H1 (cell line): ENCODE measurements around the gene IFNGR1. TPM values are rescaled to one million over a fixed set of nuclear protein-coding genes. Genes with fewer than 3 reads are reported as not detected.

Source experiments
- CTCF ChIA-PET: fragments of 300-600 bp; sonication (Branson Sonifier 250); formaldehyde crosslinking; loops from one replicate; lab custom pipeline; 2021; ENCODE audit not compliant: partially characterized antibody; lab: Charles Lee
- POLR2A ChIA-PET: fragments of 300-600 bp; sonication (Branson Sonifier 250); formaldehyde crosslinking; loops from one replicate; lab custom pipeline; 2021; ENCODE audit warnings: inconsistent platforms; ENCODE audit not compliant: partially characterized antibody; lab: Charles Lee
- DNase-seq, 2 experiments: peaks; one replicate each; pipeline versions ENCODE4 v3.0.0 to v3.0.0-alpha.2; 2010 to 2022; ENCODE audit warnings: low spot score in 2 of 2, low read depth in 1 of 2, mixed read lengths in 1 of 2
- FAIRE-seq: peaks from 2 replicates; lab custom pipeline; 2011; peaks lifted over from hg19 to GRCh38; lab: Jason Lieb, UNC
- H2AFZ ChIP-seq: 2 replicates; pipeline ENCODE4 v1.8.1; 2012; ENCODE audit warnings: low read length, inconsistent platforms
- H2AK5ac ChIP-seq: 2 replicates; pipeline ENCODE4 v1.6.1; 2013; ENCODE audit warnings: low read depth, low read length
- H2BK120ac ChIP-seq: replicated peaks from 2 replicates; pipeline ENCODE3; 2013; ENCODE audit warnings: low read depth, low read length, inconsistent platforms
- H2BK12ac ChIP-seq: 2 replicates; pipeline ENCODE4 v1.6.1; 2013; ENCODE audit warnings: low read depth, low read length
- H2BK15ac ChIP-seq: 2 replicates; pipeline ENCODE4 v1.6.1; 2013; ENCODE audit warnings: low read length
- H2BK20ac ChIP-seq: 2 replicates; pipeline ENCODE4 v1.6.1; 2013; ENCODE audit warnings: low read length
- H2BK5ac ChIP-seq: 2 replicates; pipeline ENCODE4 v1.6.1; 2013; ENCODE audit warnings: low read depth, low read length
- H3K14ac ChIP-seq: 2 replicates; pipeline ENCODE4 v1.6.1; 2013; ENCODE audit warnings: inconsistent platforms; ENCODE audit not compliant: insufficient read length
- H3K18ac ChIP-seq: 2 replicates; pipeline ENCODE4 v1.6.1; 2013; ENCODE audit warnings: low read length; ENCODE audit errors: extremely low read depth
- H3K23ac ChIP-seq: 2 replicates; pipeline ENCODE4 v1.6.1; 2013; ENCODE audit warnings: inconsistent platforms; ENCODE audit not compliant: insufficient read length
- H3K23me2 ChIP-seq: 2 replicates; pipeline ENCODE4 v1.6.1; 2013; ENCODE audit warnings: low read depth, low read length
- H3K27ac ChIP-seq: 2 replicates; pipeline ENCODE4 v1.6.1; 2011; ENCODE audit warnings: low read depth, low read length, inconsistent platforms
- H3K27me3 ChIP-seq, 4 experiments: replicated peaks in 1 of 4; 1 replicate in 1 of 4; 2 replicates in 3 of 4; pipeline versions ENCODE4 v1.6.1 to v1.8.1; 2011 to 2013; ENCODE audit warnings: low read length in 3 of 4, mild to moderate bottlenecking in 3 of 4, inconsistent platforms in 2 of 4, mixed read lengths in 2 of 4, moderate library complexity in 1 of 4; ENCODE audit not compliant: control insufficient read depth in 3 of 4, insufficient read depth in 3 of 4; ENCODE audit errors: extremely low read depth in 1 of 4
- H3K36me3 ChIP-seq, 4 experiments: 2 replicates each; pipeline versions ENCODE4 v1.6.1 to v1.8.1; 2011 to 2013; ENCODE audit warnings: mild to moderate bottlenecking in 4 of 4, low read length in 3 of 4, moderate library complexity in 2 of 4, control low read depth in 1 of 4, inconsistent platforms in 1 of 4; ENCODE audit not compliant: insufficient read depth in 4 of 4, control insufficient read depth in 2 of 4
- H3K4ac ChIP-seq: replicated peaks from 2 replicates; pipeline ENCODE3; 2013; ENCODE audit warnings: low read length, low read depth, mixed read lengths, inconsistent platforms; ENCODE audit not compliant: insufficient read length
- H3K4me1 ChIP-seq, 4 experiments: replicated peaks in 1 of 4; 1 replicate in 1 of 4; 2 replicates in 3 of 4; pipeline versions ENCODE4 v1.6.1 to v1.8.1; 2011 to 2013; ENCODE audit warnings: low read length in 3 of 4, inconsistent platforms in 2 of 4, mixed read lengths in 1 of 4; ENCODE audit not compliant: insufficient read depth in 4 of 4, control insufficient read depth in 3 of 4
- H3K4me2 ChIP-seq, 2 experiments: 2 replicates each; pipeline versions ENCODE4 v1.6.1 to v1.8.1; 2011 to 2013; ENCODE audit warnings: low read depth in 2 of 2, low read length in 2 of 2, control low read depth in 1 of 2, inconsistent platforms in 1 of 2, mild to moderate bottlenecking in 1 of 2; ENCODE audit not compliant: insufficient read depth in 1 of 2
- H3K4me3 ChIP-seq, 4 experiments: fragments of 200-600, 300-600 bp in 1 of 4; sonication (generic), shearing (Covaris generic), sonication (Bioruptor Twin) in 1 of 4; 2 replicates each; pipeline versions ENCODE4 v1.5.1 to v1.8.1; 2011 to 2016; ENCODE audit warnings: low read length in 4 of 4, low read depth in 3 of 4, control low read depth in 2 of 4, inconsistent platforms in 2 of 4, mild to moderate bottlenecking in 2 of 4, mixed read lengths in 1 of 4, moderate library complexity in 1 of 4; ENCODE audit not compliant: insufficient read depth in 2 of 4; ENCODE audit errors: extremely low read depth in 1 of 4
- H3K56ac ChIP-seq: replicated peaks from 2 replicates; pipeline ENCODE3; 2013; ENCODE audit warnings: low read depth, mild to moderate bottlenecking, mixed read lengths, low read length, inconsistent platforms; ENCODE audit not compliant: insufficient read length
- H3K79me1 ChIP-seq: 2 replicates; pipeline ENCODE4 v1.6.1; 2013; ENCODE audit warnings: low read depth, low read length, control low read depth
- H3K79me2 ChIP-seq, 2 experiments: 2 replicates each; pipeline versions ENCODE4 v1.6.1 to v1.8.1; 2012 to 2013; ENCODE audit warnings: low read length in 2 of 2, mild to moderate bottlenecking in 2 of 2, inconsistent platforms in 1 of 2; ENCODE audit not compliant: insufficient read depth in 2 of 2, control insufficient read depth in 1 of 2
- H3K9ac ChIP-seq, 4 experiments: replicated peaks in 1 of 4; 1 replicate in 1 of 4; 2 replicates in 3 of 4; pipeline versions ENCODE4 v1.6.1 to v1.8.1; 2011 to 2013; ENCODE audit warnings: low read depth in 3 of 4, low read length in 3 of 4, control low read depth in 2 of 4, mild to moderate bottlenecking in 2 of 4, moderate library complexity in 2 of 4, inconsistent platforms in 1 of 4; ENCODE audit errors: extremely low read depth in 1 of 4
- H3K9me3 ChIP-seq, 2 experiments: 2 replicates each; pipeline versions ENCODE4 v1.6.1 to v1.8.1; 2012 to 2013; ENCODE audit warnings: mild to moderate bottlenecking in 2 of 2, moderate library complexity in 2 of 2, control low read depth in 1 of 2, inconsistent platforms in 1 of 2, low read depth in 1 of 2, low read length in 1 of 2, mixed read lengths in 1 of 2; ENCODE audit not compliant: insufficient read depth in 2 of 2
- H4K20me1 ChIP-seq, 2 experiments: replicated peaks in 1 of 2; 2 replicates each; pipeline versions ENCODE3 to v1.8.1; 2011 to 2013; ENCODE audit warnings: inconsistent platforms in 2 of 2, low read length in 2 of 2, mild to moderate bottlenecking in 1 of 2; ENCODE audit not compliant: insufficient read depth in 2 of 2, control insufficient read depth in 1 of 2
- H4K5ac ChIP-seq: 2 replicates; pipeline ENCODE4 v1.6.1; 2013; ENCODE audit warnings: low read length, low read depth, mixed read lengths, inconsistent platforms; ENCODE audit not compliant: insufficient read length
- H4K8ac ChIP-seq: 2 replicates; pipeline ENCODE4 v1.8.0; 2013; ENCODE audit warnings: mild to moderate bottlenecking, moderate library complexity, low read length, inconsistent platforms; ENCODE audit not compliant: insufficient read depth; ENCODE audit errors: extremely low read depth
- H4K91ac ChIP-seq: replicated peaks from 2 replicates; pipeline ENCODE3; 2013; ENCODE audit warnings: low read length, mixed read lengths, inconsistent platforms; ENCODE audit not compliant: insufficient read length
- WGBS, 2 experiments: shearing (Covaris generic) in 1 of 2; methylation state at CpG; one replicate each; pipeline versions ENCODE4 v1.1.6 to v1.1.7; 2013 to 2015; ENCODE audit warnings: low lambda C conversion rate in 2 of 2, mixed read lengths in 2 of 2, inconsistent platforms in 1 of 2, low coverage in 1 of 2, missing lambda C conversion rate in 1 of 2; ENCODE audit not compliant: insufficient replicate concordance in 2 of 2, insufficient coverage in 1 of 2, insufficient read length in 1 of 2; ENCODE audit errors: extremely low coverage in 1 of 2, missing lambda C conversion rate in 1 of 2; 5-methylcytosine and 5-hydroxymethylcytosine counted together
- polyA plus RNA-seq, 7 experiments: library from polyadenylated mRNA; depleted of rRNA in 3 of 7; stranded (reverse) in 5 of 7; unstranded in 2 of 7; fragments of >200 nt in 5 of 7; fragments of 200-250 nt in 2 of 7; gene quantifications; 1 replicate in 5 of 7; 2 replicates in 1 of 7; 4 replicates in 1 of 7; pipeline versions ENCODE4 v1.2.1 to v1.2.3, GENCODE V29; 2011 to 2013; ENCODE audit warnings: missing spikeins in 2 of 7, mixed read lengths in 2 of 7
- total RNA-seq: library from RNA; stranded (reverse); fragmentation: NEBNext Ultra II Directional; extraction: Animal tissue kit (Norgen Biotek cat#: 25700); gene quantifications from 2 replicates; pipeline ENCODE4 v1.2.1, GENCODE V29; 2021

The IFNGR1 gene
- total and polyA plus RNA-seq, 2 of the 8 experiments (the other 6 are each of a cell fraction or from before 2014, with no cell fraction given): 9.7 to 20.9 TPM

- Histone ChIP-seq H3K18ac (no peak overlapping the region), H2BK120ac (no peak overlapping the region), H4K8ac (no peak overlapping the region), H3K27ac (no peak overlapping the region), H2AK5ac (no peak overlapping the region), H3K4me2 (no peak overlapping the region), H3K4me1 (no peaks in the 10 kb centered on the region), H3K9me3 (peaks cover 3 to 11% of the 10 kb centered on the region in 2 experiments; a peak in 1 of 4 replicates), H4K5ac (no peak overlapping the region), H3K27me3 (no peaks in the 10 kb centered on the region), H2BK20ac (no peak overlapping the region), H4K20me1 (no peaks in the 10 kb centered on the region), H3K79me1 (no peaks in the 10 kb centered on the region), H3K23ac (no peak overlapping the region), H3K79me2 (no peaks in the 10 kb centered on the region), H4K91ac (no peak overlapping the region), H2BK12ac (no peak overlapping the region), H3K9ac (no peak overlapping the region), H3K4me3 (no peak overlapping the region), H3K14ac (no peak overlapping the region), H3K4ac (no peak overlapping the region), H3K36me3 (no peaks in the 10 kb centered on the region), H2BK15ac (no peak overlapping the region), H3K23me2 (no peaks in the 10 kb centered on the region), H3K56ac (no peak overlapping the region), H2AFZ (no peak overlapping the region), H2BK5ac (no peak overlapping the region)
- CTCF ChIA-PET: interaction anchor here (0.6 kb wide), 1 partner anchor 366 kb away, joined by 3 read pairs; no protein-coding TSS in a partner anchor
- POLR2A ChIA-PET: no interaction called here
- 97% methylated on average over 1 of the region's 1 CpG; no CpG with 5 or more reads in 1 of the 2 experiments for WGBS, 2 experiments
- DNase-seq (no peak), FAIRE-seq (no peak)
Measured at GRCh38 chr6:137256350-137257103, 37.3 kb upstream of the IFNGR1 start.
